Non-pigmented ciliary epithelial cell (primary cell): ENCODE measurements around the gene DDX6.

Source experiments
- DNase-seq: peaks from one replicate; pipeline ENCODE4 v3.0.0-alpha.2; 2010; ENCODE audit warnings: low read depth

Gene DDX6

GRCh38 chr11:118703563-118704106 is 87.3 kb downstream of the DDX6 start:
- DNase-seq: no peak

- DNase-seq: no peak
Observed at GRCh38 chr11:118699506-118700220, 91.3 kb downstream of the DDX6 start.
